EH (cell line): ENCODE data around the gene RPS6KB2.
"Not testable (repeated sequence)": the region's sequence is repeated elsewhere in the genome, so short reads cannot be mapped to it uniquely, and the experiment has no call there.

ENCODE experiments used
- DNase-seq: peaks from one replicate; pipeline ENCODE4 v3.0.0-alpha.2; 2015; ENCODE audit warnings: low read depth

RPS6KB2 gene

DNA sequence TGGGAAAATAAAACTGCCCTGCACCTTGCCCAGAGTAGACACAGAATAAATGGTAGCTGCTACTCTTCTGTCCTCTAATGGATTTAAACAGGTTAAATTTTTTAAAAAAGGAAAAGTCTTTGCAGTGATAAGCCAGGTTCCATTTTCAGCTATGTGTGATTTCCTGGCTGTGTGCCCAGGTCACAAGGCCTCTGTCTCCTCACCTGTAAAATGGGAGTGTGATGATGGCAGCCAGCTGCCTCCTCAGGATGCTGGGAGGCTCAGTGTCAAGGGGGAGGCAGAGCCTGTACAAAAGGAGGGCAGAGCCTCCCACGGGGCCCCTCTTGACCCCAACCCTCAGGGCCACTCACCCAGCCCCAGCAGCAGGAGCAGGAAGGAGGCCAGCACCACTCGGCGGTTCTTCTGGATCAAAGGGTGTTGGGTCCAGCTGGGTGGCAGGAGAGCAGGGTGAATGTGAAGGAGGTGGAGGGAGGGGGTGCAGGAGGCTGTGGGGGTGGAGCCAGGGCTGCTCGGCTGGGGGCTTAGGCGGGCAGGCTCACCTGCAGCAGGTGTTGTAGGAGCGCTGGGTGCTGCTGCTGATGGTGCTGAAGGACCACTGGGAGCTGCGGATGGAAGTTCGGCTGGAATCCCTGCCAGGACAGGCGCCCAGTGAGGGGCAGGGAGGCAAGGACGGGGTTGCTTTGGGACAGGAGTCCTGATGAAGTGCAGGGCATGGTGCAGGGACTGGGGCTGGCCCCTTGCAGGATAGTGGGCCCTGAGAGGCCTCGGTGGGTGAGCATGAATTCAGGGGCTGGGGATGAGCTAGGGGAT is 38.9 kb downstream of the RPS6KB2 start:
- no peak for DNase-seq

DNA sequence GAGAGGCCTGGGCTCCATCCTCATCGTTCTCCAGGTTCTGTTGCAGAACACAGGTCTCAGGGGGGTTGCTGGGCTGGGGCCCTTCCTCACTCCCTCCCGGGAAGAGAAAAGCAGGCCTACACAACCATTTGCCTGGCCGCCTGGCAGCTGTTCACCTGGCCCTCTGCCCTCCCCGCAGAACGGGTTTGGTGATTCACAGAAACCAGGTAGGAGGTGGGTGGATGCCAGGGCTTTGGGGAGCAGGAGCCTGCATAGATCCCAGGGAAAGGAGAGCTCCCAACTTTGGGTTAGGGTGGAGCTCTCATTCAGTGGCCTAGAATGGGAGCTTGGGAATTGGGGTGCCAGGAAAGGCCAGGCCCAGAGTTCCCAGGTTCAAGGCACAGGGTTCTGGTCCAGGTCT is 39.8 kb downstream of the RPS6KB2 start:
- DNase-seq = no peak

DNA sequence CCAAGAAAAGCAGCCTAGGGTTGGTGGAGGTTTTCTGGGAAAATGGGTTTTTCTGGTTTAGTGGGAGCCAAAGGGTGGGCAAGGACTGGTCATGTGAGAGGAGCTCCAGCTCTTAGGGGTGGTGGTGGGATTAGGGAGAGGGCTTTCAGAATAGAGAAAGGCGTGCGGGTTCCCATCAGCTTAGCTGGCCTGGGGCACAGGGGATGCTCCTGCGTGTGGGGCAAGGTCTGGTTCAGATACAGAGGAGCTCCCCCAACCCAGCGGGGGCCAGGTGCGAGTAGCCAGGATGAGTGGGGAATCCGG is 40.1 kb downstream of the RPS6KB2 start:
- DNase-seq = no peak

DNA sequence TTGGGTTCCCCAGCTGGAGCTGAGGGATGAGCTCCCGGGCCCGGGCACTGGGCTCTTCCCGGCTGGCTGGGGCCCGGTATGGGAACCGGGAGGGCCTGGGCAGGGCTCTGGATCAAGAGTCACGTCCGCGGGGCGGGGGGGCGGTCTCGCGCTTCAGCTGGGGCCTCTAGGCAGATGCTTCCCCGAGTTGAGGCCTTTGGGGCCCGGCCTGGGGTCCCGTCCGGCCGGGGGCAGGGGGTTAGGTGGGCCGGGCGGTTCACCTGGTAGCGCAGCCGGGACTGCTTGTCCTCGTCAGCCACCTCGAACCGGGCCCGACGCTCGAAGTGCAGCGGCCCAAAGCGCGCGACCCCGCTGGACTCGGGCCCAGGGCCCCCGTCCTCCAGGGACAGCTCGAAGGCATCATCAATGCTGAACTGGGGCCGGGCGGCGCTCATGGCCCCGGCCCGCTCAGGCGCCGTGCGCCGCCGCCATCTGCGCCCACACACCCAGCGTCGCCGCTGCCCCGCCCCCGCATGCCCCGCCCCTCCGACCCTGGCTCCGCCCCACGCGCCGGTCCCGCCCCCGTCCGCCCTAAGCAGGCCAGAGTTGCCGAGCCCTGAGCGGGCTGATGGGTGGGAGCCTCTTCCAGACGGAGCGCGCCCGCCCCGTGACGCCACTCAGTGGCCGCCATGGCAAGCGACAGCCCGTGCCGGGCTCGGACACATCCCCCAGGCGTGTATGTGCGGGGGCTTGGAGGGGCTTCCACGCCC is 40.6 kb downstream of the RPS6KB2 start, which contains the start of gene TMEM134:
TMEM134 (minus strand) TSS at position 493 of the 749 bp plus-strand sequence; CDS start at position 434, 59 bp downstream.
- peak; percentile 92 for DNase-seq

DNA sequence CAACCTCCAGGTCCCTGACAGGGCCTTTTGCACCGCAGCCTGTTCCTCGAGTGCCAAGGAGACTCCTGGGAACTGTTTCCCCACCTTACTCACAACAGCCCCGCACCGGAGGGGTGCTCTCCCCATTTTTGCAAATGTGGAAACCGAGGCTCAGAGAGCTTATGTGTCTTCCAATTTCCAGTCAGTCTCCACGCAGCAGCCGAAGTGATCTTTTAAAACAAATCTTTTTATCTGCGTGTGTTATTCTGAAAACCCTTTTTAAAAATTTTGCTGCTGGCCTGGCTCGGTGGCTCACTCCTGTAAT is 41.2 kb downstream of the RPS6KB2 start:
- DNase-seq = no peak

DNA sequence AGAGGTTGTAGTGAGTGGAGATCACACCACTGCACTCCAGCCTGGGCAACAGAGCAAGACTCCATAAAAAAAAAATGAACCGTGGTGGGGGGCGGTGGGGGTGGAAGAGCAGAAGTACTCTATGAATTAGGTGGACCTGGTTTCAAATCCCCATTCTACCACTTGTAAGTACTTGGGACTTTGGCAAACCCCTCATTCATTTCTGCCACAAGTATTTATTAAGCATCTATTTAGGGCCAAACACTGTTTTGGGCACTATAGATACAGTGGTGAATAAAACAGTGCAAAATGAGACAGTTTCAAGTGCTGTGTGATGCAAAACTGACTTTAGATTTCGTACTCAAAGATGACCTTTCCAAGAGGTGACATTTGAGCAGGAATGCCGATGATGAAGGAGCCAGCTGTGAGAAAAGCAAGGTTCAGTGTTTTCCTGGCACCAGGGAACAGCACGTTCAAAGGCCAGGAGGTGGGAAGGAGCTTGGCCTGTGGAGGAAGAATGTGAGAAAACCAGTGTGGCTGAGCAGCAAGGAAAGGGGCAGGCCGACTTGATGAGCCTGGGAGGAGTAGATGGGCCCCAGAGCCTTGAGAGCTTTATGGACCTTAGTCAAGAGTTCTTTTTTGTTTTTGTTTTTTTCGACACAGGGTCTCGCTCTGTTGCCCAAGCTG is 42.2 kb downstream of the RPS6KB2 start:
- DNase-seq = no peak

DNA sequence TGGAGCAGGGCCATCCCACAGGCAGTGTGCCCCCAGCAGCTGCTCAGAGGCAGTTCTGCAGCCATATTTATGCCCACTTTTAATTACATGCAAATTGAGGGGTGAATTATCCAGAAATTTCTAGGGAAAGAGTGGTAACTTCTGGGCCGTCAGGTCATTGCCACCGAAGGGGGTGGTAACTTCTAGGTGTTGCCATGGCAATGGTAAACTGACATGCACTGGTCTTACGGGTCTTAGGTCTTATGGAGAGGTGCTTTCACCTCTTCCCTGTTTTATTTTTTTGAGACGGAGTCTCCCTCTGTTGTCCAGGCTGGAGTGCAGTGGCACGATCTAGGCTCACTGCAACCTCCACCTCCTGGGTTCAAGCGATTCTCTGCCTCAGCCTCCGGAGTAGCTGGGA is 44.6 kb downstream of the RPS6KB2 start:
- no peak for DNase-seq

DNA sequence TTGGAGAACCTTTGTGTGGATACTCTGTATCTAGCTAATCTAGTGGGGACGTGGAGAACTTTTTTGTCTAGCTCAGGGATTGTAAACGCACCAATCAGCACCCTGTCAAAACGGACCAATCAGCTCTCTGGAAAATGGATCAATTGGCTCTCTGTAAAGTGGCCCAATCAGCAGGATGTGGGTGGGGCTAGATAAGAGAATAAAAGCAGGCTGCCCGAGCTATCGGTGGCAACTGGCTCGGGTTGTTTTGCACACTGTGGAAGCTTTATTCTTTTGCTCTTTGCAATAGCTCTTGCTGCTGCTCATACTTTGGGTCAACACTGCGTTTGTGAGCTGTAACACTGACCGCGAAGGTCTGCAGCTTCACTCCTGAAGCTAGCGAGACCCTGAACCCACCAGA is 48.4 kb downstream of the RPS6KB2 start:
- DNase-seq = not testable (repeated sequence)

DNA sequence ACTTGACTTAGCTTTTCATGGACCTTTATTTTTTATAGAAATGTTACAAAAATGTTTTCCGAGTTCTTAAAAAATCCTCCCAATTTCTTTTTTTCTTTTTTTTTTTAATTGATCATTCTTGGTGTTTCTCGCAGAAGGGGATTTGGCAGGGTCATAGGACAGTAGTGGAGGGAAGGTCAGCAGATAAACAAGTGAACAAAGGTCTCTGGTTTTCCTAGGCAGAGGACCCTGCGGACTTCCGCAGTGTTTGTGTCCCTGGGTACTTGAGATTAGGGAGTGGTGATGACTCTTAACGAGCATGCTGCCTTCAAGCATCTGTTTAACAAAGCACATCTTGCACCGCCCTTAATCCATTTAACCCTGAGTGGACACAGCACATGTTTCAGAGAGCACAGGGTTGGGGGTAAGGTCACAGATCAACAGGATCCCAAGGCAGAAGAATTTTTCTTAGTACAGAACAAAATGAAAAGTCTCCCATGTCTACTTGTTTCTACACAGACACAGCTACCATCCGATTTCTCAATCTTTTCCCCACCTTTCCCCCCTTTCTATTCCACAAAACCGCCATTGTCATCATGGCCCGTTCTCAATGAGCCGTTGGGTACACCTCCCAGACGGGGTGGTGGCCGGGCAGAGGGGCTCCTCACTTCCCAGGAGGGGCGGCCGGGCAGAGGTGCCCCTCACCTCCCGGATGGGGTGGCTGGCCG is 49.2 kb downstream of the RPS6KB2 start:
- not testable (repeated sequence) for DNase-seq

DNA sequence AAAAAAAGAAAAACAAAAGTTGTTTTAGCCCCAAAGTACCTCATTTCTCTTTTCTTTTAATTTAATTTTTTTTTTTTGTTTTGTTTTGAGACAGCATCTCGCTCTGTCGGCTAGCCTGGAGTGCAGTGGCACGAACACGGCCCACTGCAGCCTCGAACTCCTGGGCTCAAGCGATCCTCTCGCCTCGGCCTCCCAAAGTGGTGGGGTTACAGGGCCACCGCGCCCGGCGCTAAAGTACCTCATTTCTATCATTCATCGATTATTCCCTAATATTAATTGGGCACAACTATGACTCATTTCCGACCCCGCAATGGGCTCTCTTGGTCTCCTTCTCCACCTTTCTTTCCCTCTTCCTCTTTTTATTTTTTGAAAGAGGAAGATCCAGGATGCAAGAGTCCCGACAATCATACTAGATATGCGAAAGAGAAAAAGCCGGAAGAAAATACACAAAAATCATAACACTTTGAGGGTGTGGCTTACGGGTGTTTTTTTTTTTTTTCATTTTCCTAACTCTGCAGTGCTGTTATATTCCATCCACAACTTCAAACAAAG is 54.1 kb downstream of the RPS6KB2 start:
- DNase-seq = no peak

DNA sequence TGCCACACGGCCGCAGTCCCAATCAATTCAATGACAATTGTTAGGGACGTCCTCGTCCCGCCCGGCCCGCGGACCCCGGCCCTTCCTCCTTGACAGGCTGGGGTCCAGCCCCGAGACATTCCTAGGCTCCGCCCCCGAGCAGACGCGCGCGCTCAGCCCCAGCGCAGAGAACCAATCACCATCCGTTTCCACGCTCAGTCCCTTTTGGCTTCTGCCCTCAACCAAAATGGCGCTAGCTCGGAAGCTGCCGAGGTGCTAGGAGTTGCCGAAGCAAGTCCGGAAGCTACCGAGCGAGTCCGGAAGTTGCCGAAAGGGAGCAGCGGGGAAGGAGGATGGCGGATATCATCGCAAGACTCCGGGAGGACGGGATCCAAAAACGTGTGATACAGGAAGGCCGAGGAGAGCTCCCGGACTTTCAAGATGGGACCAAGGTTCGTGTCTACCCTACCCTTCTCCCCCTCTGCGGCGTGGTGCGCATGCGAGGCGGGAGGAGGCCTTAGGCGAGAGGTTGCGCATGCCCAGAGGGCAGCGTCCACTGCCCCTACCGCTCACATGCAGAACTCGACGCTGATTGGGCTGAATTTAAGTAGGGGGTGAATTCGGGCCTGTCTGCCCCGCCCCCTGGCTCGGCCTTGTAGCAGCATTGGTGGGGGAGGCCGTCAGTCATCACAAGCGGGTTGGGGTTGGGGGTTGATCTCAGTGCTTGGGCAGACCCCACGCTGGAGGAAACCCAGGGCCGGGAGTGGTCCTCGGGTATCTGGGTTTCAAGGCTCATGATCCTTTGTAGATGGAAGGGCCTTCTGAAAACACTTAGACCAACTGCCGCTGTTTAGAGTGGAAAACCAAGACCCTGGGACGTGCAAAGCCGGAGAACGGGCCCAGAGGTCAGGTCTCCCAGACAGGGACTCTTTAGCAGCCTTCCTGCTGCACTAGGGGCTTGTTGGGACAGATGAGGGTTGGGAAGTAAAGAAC is 54.8 kb downstream of the RPS6KB2 start, which contains the start of gene AIP:
AIP (plus strand) TSS at position 200 of the 972 bp plus-strand sequence; CDS start at position 333, 133 bp downstream.
- peak; percentile 98 for DNase-seq

DNA sequence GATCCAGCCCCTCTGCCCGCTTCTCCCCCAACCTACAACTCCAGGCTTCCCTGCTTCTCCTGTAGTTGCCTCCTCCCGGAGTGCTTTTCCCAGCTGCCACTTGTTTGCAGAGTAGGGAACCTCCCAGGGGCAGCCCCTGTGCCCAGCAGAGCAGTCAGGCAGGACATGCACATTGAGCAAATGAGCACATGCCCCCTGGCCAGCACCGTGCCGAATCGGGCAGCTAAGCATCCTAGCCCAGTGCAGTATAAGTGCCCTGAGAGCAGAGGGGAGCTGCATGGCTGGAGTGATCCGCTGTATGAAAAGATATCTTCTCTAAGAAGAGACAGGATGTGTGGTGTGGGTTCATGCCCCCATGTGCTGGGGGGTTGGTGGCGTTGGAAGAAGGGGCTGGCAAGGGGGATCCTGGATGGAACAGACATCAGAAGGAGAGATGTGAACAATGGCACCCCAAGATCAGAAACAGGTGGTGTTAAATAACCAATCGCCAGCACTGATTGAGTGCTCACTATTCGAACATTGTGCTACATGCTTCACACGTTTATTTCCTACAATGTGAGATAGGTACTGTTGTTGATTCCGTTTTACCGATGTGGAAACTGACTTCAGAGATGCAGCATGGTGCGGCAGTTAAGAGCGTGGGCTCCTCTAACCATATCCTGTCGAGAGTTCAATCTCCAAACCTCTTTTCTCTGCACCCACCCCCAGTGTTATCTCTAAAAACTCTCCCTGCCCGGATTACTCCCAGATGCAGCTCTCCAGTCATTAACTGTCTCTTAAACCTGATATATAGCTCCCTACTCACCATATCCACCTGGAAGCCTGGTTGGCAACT is 55.8 kb downstream of the RPS6KB2 start:
- DNase-seq = no peak

DNA sequence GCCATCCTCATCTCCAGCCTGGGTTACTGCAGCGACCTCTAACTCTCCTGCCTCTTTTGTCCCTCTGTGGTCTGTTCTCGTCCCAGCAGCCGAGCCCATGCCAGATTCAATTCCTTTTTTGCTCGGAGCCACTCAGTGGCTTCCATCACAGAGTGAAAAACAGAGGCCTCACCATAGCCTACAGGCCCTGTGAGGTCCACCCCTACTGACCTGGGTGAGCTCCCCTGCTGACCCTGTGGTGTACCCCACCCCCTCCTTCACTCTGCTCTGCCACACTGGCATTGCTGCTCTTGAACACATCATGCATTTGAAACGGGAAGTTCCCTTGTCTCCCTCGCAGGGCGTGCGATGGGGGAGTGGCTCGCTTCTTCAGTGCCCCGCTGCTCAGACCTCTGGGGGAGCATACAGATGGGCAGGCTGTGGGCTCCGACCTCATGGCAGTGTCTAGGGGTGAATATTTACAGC is 56.6 kb downstream of the RPS6KB2 start:
- no peak for DNase-seq
